ENCODE measurements around the gene AVEN.

The AVEN gene

DNA sequence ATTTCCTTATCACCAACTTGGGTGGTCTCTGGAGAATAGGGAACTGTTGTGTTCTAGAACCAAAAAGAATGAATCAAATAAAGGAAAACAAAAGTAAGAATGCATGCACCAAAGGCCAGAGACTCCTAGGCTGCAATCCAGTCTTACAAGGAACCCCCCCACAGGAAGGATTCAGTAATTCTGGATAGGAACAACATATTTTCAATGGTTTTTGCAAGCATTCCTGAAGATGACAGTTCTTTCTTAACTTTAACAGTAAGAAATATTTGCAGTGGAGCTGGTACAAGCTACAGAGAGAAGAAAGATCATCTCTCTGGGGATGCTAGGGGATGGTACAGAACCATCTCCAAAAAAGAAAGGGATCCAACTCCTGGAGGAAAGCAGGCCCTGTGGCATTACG, 186.9 kb downstream of the AVEN start:
- H3K36me3 ChIP-seq (ENCODE audit: insufficient read depth, low read length): no peaks in the 10 kb centered on the region
- TF ChIP-seq EZH2phosphoT487 (IDR thresholded peaks at IDR 0.05; ENCODE audit: borderline replicate concordance): no peak
- TF ChIP-seq, protein P1, sequence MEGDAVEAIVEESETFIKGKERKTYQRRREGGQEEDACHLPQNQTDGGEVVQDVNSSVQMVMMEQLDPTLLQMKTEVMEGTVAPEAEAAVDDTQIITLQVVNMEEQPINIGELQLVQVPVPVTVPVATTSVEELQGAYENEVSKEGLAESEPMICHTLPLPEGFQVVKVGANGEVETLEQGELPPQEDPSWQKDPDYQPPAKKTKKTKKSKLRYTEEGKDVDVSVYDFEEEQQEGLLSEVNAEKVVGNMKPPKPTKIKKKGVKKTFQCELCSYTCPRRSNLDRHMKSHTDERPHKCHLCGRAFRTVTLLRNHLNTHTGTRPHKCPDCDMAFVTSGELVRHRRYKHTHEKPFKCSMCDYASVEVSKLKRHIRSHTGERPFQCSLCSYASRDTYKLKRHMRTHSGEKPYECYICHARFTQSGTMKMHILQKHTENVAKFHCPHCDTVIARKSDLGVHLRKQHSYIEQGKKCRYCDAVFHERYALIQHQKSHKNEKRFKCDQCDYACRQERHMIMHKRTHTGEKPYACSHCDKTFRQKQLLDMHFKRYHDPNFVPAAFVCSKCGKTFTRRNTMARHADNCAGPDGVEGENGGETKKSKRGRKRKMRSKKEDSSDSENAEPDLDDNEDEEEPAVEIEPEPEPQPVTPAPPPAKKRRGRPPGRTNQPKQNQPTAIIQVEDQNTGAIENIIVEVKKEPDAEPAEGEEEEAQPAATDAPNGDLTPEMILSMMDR (conservative IDR thresholded peaks at IDR 0.05; ENCODE audit: low read length): no peak
- no peaks in the 10 kb centered on the region for H3K27me3 ChIP-seq (ENCODE audit: insufficient read depth, low read length, poor library complexity, severe bottlenecking)
- H4K20me1 ChIP-seq (ENCODE audit: insufficient read depth, low read length, poor library complexity, severe bottlenecking): no peaks in the 10 kb centered on the region
- no peak overlapping the region for H3K4me3 ChIP-seq (ENCODE audit: low read length, poor library complexity, severe bottlenecking)
- no peaks in the 10 kb centered on the region for H3K9me3 ChIP-seq (ENCODE audit: insufficient read depth, low read depth, low read length)
- no peaks in the 10 kb centered on the region for H3K79me2 ChIP-seq (ENCODE audit: insufficient read depth, low read length)
- H3K4me1 ChIP-seq (ENCODE audit: insufficient read depth, low read length, poor library complexity, severe bottlenecking): no peaks in the 10 kb centered on the region
- no peaks in the 10 kb centered on the region for H3K9me2 ChIP-seq (replicated peaks; ENCODE audit: low read depth, low read length)
- no peak overlapping the region for H2AFZ ChIP-seq (ENCODE audit: low read length)
- no peak overlapping the region for H3K9ac ChIP-seq (ENCODE audit: low read depth, low read length, poor library complexity, severe bottlenecking)
- no peak overlapping the region for H3K4me2 ChIP-seq (ENCODE audit: low read depth, low read length, poor library complexity, severe bottlenecking)
- H3F3A ChIP-seq (ENCODE audit: low read depth): no peaks in the 10 kb centered on the region

DNA sequence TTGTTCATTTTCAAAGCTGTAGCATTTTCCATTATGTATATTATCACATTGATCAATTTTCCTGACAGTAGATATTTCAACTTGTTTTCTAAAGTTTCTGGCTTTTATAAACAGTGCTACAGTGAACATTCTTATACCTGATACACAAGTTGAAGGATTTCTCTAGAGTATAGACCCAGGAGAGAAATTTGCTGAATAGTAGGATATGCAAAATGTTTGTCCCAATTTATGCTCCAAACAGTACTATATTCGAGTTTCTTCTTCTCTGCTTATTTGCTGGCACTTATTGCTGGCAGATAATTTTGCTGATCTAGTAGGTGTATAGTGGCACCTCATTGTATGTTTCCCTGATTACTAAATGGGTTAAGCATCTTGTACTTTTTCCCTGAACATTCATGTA, 187.9 kb downstream of the AVEN start:
- Histone ChIP-seq H3K9me3 (ENCODE audit: insufficient read depth, low read depth, low read length) (no peaks in the 10 kb centered on the region), H4K20me1 (ENCODE audit: insufficient read depth, low read length, poor library complexity, severe bottlenecking) (no peaks in the 10 kb centered on the region), H3K27me3 (ENCODE audit: insufficient read depth, low read length, poor library complexity, severe bottlenecking) (no peaks in the 10 kb centered on the region), H2AFZ (ENCODE audit: low read length) (no peak overlapping the region), H3K36me3 (ENCODE audit: insufficient read depth, low read length) (no peaks in the 10 kb centered on the region), H3F3A (ENCODE audit: low read depth) (no peaks in the 10 kb centered on the region), H3K4me3 (ENCODE audit: low read length, poor library complexity, severe bottlenecking) (no peak overlapping the region), H3K4me1 (ENCODE audit: insufficient read depth, low read length, poor library complexity, severe bottlenecking) (no peaks in the 10 kb centered on the region), H3K4me2 (ENCODE audit: low read depth, low read length, poor library complexity, severe bottlenecking) (no peak overlapping the region), H3K79me2 (ENCODE audit: insufficient read depth, low read length) (no peaks in the 10 kb centered on the region), H3K9me2 (replicated peaks; ENCODE audit: low read depth, low read length) (no peaks in the 10 kb centered on the region), H3K9ac (ENCODE audit: low read depth, low read length, poor library complexity, severe bottlenecking) (no peak overlapping the region)
- TF ChIP-seq, protein P1 (conservative IDR thresholded peaks at IDR 0.05; ENCODE audit: low read length): no peak
- no peak for TF ChIP-seq EZH2phosphoT487 (IDR thresholded peaks at IDR 0.05; ENCODE audit: borderline replicate concordance)

DNA sequence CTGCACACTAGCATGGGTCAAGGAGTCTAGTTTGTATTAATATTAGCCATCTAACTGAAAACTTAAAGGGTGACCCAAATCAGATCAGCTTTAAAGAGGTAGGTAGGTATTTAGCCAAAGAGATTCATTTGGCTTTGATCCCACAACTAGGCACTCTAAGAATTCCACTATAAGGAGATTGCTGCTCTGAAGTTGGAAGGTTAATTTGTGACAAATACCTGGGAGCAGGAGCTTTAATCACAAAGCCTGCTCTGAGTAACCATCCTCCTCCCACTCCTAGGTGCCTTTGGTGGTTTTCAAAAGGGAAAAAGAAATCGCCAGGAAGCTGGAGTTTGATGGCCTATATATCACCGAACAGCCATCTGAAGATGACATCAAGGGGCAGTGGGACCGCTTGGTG, 191.0 kb downstream of the AVEN start:
- Histone ChIP-seq H3K4me3 (ENCODE audit: low read length, poor library complexity, severe bottlenecking) (no peak overlapping the region), H3K79me2 (ENCODE audit: insufficient read depth, low read length) (no peaks in the 10 kb centered on the region), H3K9me3 (ENCODE audit: insufficient read depth, low read depth, low read length) (no peaks in the 10 kb centered on the region), H4K20me1 (ENCODE audit: insufficient read depth, low read length, poor library complexity, severe bottlenecking) (no peaks in the 10 kb centered on the region), H3K9me2 (replicated peaks; ENCODE audit: low read depth, low read length) (no peaks in the 10 kb centered on the region), H3K36me3 (ENCODE audit: insufficient read depth, low read length) (no peaks in the 10 kb centered on the region), H2AFZ (ENCODE audit: low read length) (no peak overlapping the region), H3K27me3 (ENCODE audit: insufficient read depth, low read length, poor library complexity, severe bottlenecking) (no peaks in the 10 kb centered on the region), H3F3A (ENCODE audit: low read depth) (no peaks in the 10 kb centered on the region), H3K9ac (ENCODE audit: low read depth, low read length, poor library complexity, severe bottlenecking) (no peak overlapping the region), H3K4me2 (ENCODE audit: low read depth, low read length, poor library complexity, severe bottlenecking) (no peak overlapping the region), H3K4me1 (ENCODE audit: insufficient read depth, low read length, poor library complexity, severe bottlenecking) (no peaks in the 10 kb centered on the region)
- TF ChIP-seq EZH2phosphoT487 (IDR thresholded peaks at IDR 0.05; ENCODE audit: borderline replicate concordance): no peak
- TF ChIP-seq, protein P1 (conservative IDR thresholded peaks at IDR 0.05; ENCODE audit: low read length): no peak
